Esophagus muscularis mucosa (tissue), 3 donors: ENCODE measurements around the gene NDUFAF8.

Source experiments
- CTCF ChIP-seq, 3 experiments: fragments of 200-600 bp in 2 of 3; fragments of 450-650 bp in 1 of 3; sonication (generic) in 2 of 3; IDR thresholded peaks; one replicate each; pipeline ENCODE4 v1.5.1; 2017 to 2019; ENCODE audit warnings: antibody characterized with exemption in 3 of 3, mild to moderate bottlenecking in 2 of 3, moderate library complexity in 1 of 3
- POLR2A ChIP-seq: fragments of 450-650 bp; IDR thresholded peaks from one replicate; pipeline ENCODE4 v1.6.1; 2017; ENCODE audit warnings: antibody characterized with exemption, moderate library complexity, mild to moderate bottlenecking, low read depth

DNA sequence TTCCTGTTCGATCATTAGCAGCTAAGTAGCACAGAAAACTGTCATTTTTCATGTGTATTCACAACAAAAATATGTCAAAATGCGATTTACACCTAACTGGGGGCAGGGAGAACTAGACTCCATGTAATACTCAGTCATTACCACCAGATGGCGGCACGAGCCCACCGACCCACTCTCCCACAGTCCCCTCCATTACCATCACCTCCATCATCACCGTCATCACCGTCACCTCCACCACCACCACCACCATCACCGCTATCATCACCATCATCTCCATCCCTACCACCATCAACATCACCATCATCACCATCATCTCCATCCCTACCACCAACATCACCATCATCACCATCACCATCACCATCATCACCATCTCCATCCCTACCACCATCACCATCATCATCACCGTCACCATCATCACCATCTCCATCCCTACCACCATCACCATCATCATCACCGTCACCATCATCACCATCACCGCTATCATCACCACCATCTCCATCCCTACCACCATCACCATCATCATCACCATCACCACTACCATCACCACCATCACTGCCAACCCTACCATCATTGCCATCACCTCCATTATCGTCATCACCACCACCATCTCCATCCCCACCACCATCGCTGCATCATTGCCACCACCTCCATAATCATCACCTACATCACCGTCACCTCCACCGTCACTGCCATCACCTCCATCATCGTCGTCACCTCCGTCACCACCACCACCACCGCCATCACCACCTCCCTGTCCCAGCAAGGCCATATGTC, 14.4 kb downstream of the NDUFAF8 start:
- TF ChIP-seq POLR2A: no peak
- peak; percentile 88 to 92 (median 90) for TF ChIP-seq CTCF (IDR thresholded peaks at IDR 0.05)
